Glomerular endothelial cell (primary cell): ENCODE data around the gene ITM2C. TPM values are rescaled to one million over a fixed set of nuclear protein-coding genes. Genes with fewer than 3 reads are reported as not detected.

Source experiments
- DNase-seq: peaks from one replicate; pipeline ENCODE4 v3.0.0-alpha.2; 2011; ENCODE audit warnings: low read depth, low spot score; ENCODE audit errors: extremely low read depth
- total RNA-seq: library from RNA; depleted of rRNA; stranded (reverse); fragments of >200 nt; gene quantifications from 2 replicates; pipeline ENCODE4 v1.2.3, GENCODE V29; 2015

Gene ITM2C
- total RNA-seq, 1 donor from 2014 or later = 91.2 TPM

GRCh38 chr2:230889911-230890601, 25.3 kb downstream of the ITM2C start:
- DNase-seq = no peak

DNA sequence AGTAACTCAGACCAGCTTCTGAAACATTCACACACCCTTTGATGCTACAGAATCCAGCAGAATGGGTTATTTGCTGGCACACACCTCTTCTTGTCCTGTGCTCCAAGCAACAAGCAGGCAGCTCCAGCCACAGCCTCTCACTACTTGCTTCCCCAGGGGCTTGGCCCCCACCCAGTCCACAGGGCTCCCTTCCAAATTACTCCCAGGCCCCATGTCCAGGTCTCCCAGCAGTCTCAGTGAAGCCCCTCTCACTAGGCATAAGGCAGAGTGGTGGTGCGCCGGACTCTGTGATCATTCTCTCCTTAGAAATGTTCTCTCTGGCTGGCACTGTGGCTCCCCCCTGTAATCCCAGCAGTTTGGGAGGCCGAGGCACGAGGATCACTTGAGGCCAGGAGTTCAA, 25.9 kb downstream of the ITM2C start:
- DNase-seq = no peak

- DNase-seq = no peak
Observed at GRCh38 chr2:230891064-230891463, 26.3 kb downstream of the ITM2C start.

- DNase-seq = no peak
Observed at GRCh38 chr2:230891509-230891908, 26.8 kb downstream of the ITM2C start.

GRCh38 chr2:230893338-230893737, 28.6 kb downstream of the ITM2C start:
- DNase-seq = no peak

DNA sequence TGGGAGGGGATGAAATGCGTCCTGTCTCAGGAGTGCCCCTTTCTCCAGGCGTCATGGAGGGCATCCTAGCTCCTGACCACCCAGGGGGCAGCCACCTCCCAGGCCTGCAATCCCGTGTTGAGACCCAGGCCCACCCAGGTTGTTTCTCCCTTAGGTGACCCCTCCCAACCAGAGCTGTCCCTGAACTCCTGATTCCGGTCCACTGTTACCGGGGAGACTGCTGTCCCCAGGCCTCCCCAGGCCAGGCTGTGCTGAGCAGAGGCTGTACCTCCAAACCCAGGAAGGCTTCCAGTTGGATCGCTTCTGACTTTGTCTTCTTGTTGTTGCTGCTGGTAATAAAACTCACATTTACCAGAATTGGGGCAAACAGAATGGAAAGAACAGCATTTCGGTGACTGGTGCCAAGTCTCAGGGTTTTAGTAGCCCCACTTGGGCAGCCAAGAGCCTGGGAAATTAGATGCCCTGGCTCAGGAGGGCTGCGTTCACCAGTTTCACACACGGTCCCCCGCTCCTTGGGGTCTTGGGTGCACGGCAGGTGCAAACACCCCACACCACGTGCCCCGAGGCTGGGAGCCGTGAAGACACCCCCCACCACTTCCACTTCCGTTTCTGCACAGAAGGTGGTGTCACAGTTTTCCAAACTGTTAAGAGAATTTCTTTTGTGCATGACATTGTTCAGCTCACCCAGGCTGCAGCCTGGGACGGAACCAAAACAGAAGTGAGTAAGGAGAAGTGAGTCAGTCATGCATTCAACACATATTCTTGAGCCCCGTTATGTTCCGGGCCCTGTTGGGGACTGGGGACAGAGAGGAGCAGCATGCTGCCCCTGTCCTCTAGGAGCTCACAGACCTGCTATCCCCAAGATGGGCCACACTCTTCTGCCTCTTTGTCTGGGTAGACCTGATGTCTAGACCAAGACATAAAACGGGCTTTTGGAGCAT, 29.4 kb downstream of the ITM2C start:
- no peak for DNase-seq

DNA sequence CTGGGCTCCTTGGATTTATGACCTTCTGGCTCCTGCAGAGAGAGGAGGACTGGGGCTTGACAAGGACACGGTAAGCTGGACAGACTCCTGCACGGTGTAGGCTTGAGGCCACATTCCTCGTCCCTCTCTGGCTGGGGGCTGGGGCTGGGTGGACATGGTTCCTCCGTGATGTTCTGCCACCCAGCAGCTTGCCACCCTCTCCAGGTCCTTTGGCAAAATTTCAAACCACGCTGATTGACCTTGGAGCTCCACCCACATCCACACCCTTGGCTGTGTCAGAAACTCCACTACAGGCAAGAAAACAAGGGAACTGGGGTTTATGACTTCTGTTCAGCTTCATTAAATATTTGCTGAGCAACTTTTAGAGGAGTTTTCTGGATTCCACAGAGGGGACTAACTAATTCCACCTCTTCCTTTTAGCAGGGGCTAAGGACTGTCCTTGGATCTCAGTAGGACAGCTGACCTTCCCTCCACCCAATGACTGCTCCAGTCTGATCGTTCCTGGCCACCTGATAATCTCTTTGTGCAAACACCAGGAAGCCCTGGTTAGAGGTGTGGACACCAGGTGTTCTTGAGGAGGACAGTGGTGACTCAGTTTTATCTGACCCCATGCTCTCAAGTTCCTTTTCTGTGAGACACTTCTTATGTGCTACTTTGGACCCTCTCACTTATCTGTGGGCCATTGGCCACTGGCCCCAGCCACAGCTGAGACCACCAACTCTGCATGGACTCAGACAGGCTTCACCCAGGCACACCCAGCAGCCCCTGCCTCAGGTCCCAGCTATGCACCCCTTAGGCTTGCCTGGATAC, 31.0 kb downstream of the ITM2C start:
- no peak for DNase-seq

DNA sequence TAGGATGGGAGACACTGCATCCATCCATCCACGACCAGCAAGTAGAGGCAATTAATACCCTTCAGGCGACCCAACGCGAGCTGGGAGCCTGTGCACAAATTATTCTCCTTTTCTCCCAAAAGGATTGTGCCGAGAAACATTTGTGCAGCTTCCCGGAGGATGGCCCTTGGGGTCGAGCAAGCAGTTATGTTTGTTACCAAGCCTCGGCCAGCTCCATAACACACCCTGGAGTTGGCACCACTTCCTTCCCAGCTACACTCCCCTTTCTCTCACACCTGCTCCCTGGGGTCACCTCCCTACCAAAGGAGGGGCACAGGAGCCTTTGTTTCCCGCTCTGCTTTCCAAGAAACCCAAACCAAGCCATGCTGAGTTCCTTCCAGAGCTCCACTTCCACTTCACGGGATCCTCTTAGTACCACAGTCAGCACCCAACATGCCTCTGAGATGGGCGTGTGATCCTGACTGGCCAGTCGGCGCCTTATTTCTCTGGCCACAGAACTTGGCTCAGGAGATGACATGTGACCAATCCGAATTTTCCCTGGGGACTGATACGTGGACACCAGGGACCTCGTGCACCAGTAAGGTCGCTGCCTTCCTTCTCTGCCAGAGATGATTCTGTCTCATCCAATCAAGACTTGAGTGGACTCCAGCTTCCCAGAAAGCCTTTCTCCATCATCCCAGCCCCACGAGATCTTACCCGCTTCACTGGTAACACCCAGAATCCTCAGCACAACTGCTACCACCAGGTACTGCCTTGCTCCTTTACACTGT, 31.8 kb downstream of the ITM2C start:
- no peak for DNase-seq

GRCh38 chr2:230898016-230898712, 33.4 kb downstream of the ITM2C start:
- DNase-seq = no peak

- no peak for DNase-seq
Observed at GRCh38 chr2:230898713-230899091, 34.0 kb downstream of the ITM2C start.

- DNase-seq = no peak
Observed at GRCh38 chr2:230899287-230899686, 34.5 kb downstream of the ITM2C start.

DNA sequence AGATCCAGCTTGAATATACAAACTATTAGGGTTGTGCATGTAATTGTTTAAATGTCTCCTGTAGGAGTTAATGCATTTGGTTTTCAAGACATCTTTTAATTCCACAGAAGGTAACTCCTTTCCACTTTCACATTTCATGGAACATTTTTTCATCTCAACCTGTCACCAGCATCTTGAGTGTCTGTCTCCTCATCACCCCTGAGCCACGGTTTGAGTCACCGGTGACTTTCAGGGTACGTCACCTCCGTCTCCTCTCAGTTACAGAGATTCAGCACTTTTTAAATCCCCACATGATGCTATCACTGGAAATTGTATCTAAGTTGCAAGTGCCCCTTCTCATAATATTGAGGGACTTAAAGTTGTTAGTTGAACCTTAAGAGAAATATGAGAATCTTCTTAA, 35.0 kb downstream of the ITM2C start:
- DNase-seq = no peak

DNA sequence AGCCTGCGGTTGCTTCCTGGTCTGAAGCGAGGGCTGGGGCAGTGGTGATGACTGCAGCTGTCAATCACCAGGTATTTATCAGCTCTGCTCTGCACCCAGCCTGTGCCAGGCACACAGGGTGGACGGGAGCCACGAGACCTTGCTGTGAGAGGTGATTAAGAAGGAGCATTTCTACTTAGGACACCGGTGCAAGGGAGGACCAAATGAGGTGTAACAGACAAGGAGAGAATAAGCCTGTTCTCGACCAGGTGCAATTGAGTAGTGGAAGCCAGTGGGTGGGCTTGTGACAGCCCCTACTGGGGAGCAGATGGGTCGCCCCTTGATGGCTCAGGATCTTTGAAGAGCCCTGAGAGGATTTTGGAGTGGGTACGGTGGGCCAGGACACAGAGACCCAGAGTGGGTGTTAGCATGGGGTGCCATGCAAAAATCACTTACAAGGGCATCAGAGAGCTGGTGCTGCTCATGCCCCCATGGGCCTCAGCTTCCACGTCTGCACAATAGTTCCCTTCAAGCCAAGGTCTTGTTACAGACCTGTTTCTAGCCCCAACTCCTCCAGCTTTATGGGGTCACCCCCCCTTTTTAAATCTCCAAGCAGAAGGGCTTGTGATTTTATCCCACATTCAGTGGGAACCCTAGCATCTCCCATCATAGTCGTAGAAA, 35.7 kb downstream of the ITM2C start:
- DNase-seq = no peak

GRCh38 chr2:230901006-230901405, 36.3 kb downstream of the ITM2C start:
- no peak for DNase-seq

DNA sequence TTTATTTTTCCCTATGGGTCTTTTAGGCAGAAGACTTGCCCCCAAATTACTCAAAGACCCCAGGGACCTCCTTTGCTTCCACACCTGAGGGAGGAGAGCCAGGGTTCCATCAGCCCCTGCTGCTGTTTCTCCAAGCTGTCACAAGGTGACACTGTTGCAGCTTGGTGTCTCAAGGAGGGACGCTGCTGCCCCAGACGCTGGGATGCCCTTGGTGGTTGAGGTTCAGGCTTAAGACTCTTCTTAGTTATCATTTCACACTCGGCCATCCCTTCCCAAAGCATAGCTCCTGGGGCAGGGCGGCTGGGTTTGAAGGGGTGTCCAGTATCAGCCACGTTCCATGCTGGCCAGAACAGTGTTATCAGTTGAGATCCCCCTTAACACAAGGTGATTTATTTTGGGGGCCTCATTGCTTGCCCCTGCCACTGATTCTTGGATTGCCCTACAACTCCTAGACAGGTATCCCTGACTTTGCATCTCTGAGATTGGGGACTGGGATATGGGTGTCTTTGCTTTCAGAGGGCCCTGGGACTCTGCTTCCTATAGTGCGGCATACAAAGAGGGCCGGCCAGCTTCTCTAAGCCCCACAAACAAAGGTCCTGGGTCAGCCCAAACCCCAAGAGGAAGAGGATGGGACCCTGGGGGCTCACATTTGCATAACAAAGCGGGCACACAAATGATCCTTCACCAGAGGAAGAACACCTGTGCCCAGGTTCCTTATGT, 37.6 kb downstream of the ITM2C start:
- DNase-seq = peak; percentile 27

DNA sequence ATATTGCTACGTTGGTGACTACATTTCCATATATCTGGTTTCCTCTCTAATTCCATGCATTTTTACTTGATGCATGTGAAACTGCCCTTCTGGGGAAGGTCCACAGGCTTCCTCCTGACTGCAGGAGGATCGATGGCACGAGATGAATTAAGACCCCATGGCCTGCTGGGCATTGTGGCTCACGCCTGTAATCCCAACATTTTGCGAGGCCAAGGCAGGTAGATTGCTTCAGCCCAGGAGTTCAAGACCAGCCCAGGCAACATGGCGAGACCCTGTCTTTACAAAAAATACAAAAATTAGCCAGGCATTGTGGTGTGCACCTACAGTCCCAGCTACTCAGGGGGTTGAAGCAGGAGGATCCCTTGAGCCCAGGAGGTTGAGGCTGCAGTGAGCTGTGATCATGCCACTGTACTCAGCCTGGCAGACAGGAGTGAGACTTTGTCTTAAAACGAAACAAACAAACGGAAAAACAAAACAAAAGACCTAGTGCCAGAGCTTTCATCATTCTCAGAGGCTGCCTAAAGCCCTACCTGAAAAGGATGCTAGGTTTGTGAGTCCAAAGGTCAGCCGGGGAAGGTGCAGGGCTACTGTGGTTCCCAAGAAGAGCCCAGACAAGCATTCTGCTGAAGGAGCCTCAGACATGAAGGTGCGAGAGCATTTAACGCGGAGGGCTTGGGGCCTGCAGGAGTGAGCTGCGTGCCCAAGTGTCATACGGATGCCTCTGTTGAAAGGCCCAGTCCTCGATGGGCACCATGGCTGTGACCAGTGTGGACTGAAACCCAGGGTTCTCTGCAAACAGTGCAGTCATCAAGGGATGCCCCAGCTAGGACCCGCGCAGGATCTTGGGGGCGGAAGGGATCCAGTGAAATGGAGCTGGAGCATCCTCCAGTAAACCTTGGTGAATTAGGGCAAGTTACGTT, 38.7 kb downstream of the ITM2C start:
- no peak for DNase-seq

DNA sequence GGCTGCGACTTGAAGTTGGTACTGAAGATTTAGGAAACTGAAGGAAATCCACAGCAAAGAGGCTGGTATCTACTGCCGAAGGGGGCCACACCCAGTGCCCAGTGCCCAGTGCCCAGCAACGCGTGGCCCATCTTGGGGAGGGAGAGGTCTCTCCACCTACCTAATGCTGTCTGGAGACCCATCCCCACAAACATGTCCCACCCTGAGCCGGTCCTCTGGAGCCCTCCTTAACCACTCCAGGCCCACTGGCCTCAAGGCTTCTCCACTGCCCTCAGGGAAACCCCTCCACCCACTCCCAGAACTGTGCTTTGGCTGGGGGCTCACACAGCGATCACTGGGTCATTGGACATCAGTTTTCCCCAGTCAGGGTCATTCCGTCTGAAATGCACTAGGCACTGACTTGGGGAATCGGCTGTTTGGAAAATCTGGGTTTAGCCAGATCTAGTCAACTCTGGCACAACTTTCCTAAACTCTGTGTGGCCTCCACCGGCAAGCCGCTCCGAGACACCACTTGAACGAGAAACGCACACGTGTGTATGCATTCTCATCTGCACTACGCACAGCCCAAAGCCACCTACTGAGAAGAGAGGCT, 40.2 kb downstream of the ITM2C start:
- no peak for DNase-seq
